GM18499 (cell line): ENCODE results near the gene PRCP.

Experiments used
- ATAC-seq: cut with Tn5 transposase; IDR thresholded peaks from one replicate; pipeline ENCODE4 v1.9.1; 2021; ENCODE audit warnings: moderate number of reproducible peaks; ENCODE audit not compliant: insufficient read depth, unreplicated experiment

Gene PRCP

DNA sequence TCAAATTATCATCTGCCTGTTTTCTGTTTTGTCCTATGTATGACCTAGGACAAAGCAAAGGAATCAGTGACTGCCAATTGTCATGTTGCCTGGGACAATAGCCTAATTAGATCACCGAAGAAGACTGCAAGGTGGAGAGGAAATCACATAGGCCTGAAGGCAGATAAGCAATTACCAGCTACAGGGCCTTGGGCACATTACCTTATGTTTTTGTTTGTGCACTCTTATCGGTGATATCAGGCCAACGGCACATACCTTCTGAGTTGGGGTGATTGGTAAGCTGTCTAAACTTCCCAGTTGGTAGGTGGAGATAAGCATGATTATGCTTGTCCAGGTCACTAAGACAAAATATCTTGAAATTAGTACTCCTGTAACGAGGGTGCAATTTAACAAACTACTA, 108.5 kb downstream of the PRCP start:
- ATAC-seq: no peak

DNA sequence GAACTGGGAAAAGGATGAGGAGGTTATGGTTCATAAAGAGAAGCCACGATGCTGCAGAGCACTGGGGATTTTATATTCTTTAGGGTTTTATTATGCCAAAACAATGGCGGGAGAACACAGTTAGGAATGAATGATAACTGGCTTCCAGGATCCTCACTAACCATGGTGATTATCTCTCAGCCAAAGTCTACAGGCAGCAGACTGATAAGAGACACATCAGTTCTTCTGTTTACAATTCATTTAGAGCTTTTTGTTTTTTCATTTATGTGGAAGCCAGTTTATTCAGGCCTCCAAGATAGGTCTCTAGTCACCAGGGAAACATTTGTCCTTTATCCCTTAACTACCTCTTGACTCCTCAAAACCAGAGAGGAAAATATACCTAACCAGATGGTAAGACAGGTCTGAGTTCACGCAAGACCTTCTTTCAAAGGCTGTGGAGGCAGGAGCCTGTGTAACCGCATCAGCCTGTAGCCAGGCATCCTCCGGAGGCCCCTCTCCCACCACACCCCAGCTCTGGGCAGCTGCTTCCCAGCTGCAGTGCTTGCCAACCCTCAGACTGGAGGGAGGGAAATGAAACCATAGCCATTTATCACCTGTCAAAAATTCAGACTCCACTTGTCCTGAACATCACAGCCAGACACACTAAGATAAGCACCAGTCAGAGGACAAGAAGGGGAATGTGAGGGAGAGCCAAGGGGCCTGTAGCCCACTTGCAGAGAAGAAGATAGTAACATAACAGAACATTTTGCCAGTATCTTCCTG, 109.3 kb downstream of the PRCP start:
- ATAC-seq: no peak

DNA sequence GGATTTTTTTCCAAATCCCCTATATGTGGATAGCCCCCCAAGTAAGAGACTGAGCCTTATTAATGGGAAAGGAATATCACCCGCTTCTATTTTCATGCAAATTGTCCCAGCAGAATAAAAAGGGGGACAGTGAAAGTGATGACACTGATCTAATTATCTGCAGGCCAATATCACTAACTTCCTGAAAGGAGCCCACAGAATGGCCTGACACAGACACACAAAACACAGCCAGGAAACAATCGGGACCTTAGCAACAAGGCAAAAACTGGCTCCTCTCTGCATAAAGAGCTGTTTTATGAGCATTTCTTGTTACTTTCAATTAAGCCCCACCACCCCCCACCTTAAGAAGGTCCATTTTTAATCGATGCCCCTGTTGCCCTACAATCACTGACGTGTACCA, 112.2 kb downstream of the PRCP start:
- ATAC-seq: no peak

DNA sequence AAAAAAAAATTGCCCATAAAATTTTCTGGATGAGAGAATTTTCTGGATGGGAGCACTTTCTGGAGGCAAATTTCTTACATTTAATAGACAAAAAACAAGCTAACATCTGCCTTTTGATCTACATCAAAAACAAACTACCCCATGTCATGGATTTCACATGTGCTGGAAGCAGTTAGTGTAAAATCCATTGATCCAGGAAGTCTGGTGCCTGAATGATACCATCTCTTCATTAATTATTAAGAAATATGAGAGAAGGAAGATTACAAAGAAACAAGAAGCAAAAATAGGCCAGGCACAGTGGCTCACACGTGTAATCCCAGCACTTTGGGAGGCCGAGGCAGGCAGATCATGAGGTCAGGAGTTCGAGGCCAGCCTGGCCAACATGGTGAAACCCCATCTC, 113.4 kb downstream of the PRCP start:
- ATAC-seq: no peak

DNA sequence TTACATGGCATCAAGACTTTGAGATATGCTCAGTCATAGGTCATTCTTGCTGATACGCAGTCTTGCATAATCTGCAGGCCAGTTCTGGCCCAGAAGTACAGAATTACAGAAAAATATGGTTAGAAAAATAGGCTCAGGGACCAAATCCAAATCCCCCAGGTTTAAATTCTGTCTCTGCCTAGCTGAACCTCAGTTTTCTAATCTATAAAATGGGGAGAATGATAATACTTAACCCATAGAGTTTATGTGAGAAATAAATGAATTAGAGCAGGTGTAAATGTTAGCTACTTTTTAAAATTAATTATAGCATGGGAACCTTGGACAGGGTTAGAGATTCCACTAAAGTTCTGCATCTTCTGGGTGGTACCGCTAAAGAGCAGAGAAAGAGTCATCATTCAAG, 114.2 kb downstream of the PRCP start:
- no peak for ATAC-seq

DNA sequence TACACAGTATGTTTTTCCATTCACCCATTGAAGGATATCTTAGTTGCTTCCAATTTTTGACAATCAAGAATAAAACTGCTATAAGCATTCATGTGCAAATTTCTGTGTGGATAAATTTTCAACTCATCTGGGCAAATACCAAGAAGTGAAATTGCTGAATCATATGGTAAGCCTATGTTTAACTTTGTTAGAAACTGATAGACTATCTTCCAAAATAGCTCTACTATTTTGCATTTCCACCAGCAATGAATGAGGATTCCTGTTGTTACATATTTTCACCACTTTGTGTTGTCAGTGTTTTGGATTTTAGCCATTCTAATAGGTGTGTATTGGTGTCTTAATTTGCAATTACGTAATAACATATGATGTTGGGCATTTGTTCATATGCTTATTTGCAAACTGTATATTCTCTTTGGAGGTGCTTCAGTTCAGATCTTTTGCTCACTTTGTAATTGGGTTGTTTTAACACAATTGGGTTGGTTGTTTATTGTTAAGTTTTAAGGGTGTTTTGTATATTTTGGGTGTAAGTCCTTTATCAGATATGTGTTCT, 117.3 kb downstream of the PRCP start:
- ATAC-seq: no peak

DNA sequence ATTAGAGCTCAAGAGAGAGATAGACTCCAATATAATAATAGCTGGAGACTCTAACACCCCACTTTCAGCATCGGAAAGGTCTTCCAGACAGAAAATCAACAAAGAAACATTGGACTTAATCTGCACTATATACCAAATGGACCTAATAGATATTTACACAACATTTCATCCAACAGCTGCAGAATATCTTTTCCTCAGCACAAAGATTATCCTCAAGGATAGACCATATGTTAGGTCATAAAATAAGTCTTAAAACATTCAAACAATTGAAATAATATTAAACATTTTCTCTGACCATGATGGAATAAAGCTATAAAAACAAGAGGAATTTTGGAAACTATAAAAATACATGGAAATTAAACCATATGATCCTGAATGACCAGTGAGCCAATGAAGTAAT, 121.5 kb downstream of the PRCP start:
- ATAC-seq: no peak

DNA sequence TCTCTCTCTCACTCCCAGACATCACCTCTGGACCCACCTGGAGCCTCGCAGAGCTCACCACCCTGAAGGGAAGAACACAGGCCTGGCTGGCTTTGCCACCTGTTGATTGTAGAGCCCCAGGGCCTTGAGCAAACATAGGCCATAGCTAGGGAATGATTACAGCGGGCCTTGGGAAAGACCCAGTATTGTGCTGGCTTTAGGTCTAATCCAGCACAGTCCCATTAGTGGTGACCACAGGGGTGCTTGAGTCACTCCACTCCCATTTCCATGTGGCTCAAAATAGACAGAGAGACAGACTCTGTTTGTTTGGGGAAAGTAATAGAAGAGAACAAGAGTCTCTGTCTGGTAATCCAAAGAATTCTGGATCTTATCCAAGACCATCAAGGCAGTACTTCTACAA, 123.9 kb downstream of the PRCP start:
- ATAC-seq: no peak

DNA sequence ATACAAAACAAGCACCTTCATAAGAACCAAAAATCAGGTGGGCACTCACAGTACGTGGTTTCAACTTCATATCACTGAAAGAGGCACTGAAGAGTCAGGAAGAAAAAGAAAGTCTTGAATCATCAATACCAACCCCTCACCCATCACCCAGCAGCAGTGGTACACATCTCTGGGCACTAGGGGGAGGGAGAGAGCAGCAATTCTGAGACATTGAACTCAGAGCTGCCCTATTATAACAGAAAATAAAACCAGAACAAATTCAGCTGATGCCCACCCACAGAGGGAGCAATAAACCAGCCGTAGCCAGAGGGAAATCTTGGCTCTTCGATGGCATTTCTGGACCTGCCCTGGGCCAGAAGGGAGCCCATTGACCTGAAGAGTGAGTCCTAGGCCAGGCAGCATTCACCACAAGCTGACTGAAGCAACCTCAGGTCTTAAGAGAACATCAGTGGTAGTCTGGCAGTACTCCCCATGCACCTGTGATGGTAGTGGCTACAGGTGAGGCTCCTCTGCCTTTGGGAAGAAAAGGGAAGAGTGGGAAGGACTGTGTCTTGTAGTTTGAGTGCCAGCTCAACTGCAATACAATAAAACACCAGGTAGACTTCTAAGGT, 124.4 kb downstream of the PRCP start:
- ATAC-seq: peak; percentile 97

DNA sequence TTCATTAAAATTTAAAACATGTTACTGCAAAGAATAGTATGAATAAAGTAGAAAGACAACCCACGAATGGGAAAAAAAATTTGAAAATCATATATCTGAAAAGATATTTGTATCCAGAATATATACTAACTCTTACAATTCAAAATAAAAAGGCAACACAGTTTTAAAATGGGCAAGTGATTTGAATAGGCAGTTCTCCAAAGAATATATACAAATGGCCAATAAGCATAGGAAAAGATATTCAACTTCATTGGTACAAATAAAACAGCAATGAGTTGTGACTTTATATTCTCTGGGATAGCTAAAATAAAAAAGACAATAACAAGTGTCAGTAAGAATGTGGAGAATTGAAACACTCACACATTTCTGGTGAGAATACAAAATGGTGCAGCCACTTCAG, 125.0 kb downstream of the PRCP start:
- ATAC-seq: no peak
